GM18498 (cell line): ENCODE results near the gene SMAD2.
"Not testable (repeated sequence)": the region's sequence is repeated elsewhere in the genome, so short reads cannot be mapped to it uniquely, and the experiment has no call there.

Experiments
- ATAC-seq: cut with Tn5 transposase; IDR thresholded peaks from one replicate; pipeline ENCODE4 v1.9.1; 2021; ENCODE audit warnings: mild to moderate bottlenecking, moderate library complexity; ENCODE audit not compliant: unreplicated experiment

The SMAD2 gene

GRCh38 chr18:47799376-47799775, 131.1 kb downstream of the SMAD2 start:
- ATAC-seq = no peak

DNA sequence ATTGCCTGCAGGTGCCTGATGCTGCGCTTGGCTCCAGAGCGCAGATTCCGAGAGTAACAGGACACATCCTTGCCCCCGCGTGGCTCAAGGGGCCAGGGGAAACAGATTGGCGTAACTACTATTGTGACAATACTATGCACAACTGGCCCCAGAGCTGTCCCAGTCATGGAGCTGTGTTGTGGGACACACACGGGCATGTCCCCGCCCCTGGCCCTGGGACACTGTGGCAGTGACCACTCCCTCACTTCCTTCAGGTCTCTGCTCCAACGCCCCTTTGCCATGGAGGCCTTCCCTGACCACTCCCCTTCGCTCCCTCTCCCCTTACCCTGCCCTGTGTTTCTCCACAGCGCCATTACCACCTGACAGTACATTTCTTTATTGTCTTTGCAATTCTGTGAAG, 132.1 kb downstream of the SMAD2 start:
- no peak for ATAC-seq

DNA sequence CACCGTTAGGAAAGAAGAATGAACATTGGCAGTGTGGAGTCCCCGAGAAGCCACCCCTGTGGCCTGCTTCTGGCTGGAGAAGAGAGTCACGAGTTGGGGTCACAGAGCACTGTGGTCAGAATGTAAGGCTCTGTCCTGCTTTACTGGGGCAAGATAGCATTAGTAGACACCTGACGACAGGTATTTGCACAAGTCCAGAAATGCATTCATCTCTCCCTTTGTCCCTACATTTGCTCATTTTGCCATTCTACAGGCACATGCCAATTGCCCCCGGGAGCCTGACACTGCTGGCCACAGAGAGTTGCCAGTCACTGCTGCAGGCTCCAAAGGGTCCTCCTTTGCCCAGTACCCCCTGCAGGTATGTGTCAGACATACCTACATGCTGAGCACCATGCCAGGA, 133.3 kb downstream of the SMAD2 start:
- no peak for ATAC-seq

DNA sequence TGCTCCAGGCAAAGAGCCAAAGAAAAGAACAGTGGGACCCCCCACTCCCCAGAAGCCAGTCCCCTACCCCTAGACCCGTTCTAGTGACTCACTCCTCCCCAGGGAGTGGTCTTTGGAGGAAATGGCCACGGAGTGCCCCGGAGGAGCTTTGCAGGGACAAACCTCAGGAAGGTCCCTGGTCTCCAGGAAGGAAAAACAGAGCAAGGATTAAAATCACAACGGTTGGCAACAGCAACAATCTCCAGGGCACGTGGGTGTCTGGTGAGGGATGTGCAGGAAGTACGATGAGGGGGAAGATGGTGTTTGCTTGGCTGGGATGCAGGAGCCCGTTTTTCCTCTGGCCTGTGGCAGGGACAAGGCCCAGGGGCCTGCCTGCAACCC, 135.0 kb downstream of the SMAD2 start:
- ATAC-seq = no peak

DNA sequence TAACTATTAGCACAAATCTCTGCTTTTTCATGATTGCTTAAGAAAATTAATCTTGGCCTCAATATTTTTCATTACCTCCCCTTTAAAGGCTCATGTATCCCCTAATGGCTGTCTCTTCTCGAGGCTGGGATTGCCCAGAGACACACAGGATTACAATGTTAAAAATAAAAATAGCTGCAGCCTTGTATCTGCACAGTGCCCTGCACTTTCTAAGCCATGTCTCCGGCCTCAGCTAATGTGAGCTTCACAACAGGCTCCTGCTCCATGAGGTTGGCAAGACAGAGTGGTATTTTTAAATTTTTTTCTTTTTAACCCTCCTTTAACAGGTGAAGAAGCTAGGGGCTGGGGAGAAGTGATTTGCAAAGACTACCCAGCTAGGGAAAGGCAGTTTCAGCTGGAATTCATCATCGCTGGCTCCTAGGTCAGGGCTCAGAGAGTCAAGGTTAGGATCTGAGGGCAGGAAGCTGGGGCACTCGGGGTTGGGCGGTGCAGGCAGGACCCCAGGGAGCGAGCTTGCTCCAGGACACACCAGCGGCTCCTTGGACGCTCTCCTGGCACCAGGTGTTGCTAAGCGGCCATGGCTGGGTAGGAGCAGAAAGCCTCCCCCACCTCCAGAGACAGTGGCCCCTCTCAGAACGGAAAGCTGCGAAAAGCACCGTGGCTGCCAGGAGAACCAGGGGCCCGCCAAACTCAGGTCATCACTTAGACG, 135.6 kb downstream of the SMAD2 start:
- ATAC-seq = no peak

DNA sequence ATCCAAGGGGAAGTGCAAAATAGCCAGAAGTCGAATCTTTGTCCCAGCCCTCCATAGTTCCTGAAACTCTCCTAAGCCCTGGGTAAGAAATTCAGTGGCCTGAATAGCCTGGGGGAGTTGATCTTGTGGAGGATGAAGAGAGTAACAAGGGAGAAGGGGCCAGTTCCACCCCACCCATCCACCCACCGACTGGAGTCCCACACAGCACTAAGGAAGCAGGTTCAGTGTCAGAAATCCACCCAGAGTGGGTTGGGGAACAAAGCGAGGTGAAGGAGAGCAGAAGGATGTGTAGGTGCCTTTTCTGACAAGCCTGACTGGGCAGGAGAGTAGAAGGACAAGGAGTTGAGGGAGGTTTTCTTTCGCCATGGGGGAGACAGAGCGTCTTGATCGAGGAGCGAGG, 136.8 kb downstream of the SMAD2 start:
- ATAC-seq = no peak

DNA sequence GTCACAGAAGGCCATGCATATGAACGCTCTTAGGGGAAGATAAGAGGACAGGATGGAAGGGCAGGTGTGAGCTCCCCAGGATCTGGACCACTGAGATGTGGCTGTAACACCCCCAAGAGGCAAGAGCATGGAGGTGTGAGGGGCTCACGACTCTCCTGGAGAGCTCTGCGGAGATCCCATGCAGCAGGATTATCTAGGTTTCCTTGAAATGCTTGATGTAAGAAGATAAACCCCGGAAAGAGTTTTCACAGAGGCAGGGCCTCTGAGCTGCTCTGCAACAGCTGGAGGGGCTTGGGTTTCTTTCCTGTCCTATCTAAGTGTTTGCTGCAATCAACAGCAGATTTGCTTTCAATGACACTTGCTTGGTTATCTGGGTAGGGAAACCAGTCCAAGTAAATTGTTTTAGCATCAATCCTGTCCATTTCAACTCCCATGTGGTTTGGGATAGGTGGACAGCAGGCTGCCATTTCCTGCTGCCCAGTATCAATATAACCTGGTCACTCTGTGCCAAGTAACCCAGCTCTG, 138.9 kb downstream of the SMAD2 start:
- no peak for ATAC-seq

DNA sequence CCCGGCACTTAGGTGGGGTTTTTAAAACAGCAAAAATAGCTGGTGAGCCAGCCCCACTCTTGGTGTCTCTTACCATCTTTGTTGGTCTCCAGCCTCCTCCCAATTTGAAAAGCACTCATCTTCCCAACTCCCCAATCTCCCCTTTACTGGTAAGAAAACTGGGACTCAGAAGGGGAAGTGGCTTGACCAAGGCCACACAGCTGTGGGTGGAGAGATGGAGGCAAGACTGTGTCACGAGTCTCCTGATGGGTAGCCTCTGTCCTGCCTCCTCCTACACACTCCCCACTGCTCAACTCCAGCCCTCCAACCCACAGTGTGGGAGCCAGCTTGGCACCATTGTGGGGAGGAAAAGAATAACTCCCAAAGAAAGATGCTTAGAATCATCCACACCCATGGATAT, 140.4 kb downstream of the SMAD2 start:
- ATAC-seq = no peak

DNA sequence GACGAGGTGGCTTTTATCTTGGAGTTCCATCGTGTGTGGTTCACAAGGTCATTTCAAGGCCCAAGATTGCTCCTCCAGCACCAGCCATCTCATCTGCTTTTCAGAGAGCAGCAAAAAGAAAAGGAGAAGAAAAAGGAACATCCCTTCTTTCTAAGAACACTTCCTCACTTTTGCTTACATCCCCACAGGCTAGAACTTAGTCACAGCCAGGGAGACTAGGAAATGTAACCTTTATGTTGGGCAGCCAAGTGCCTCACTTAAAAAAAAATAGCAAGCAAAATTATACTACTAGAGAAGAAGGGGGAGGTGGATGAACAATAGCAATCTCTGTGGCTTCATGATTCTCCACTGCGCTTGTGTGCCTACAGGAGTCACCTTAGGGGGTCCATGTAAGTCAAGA, 141.8 kb downstream of the SMAD2 start:
- ATAC-seq = no peak

DNA sequence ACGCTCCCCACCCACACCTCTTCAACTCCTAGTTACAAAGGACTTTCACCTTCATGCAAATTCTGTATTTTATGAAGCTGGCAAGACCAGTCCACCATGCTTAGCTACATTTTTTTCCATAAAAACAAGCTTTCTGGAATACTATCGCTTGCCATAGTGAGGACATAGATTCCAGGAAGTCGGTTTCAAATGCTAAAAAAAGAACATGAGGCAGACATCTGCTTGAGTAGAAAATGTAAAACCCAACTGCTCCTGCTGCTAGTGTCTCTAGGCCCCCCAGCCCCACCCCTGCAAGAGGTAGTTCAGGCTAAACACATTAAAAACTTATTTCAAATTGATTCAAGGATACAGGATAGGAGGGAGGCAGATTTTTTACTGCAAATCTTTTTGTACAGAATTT, 148.9 kb downstream of the SMAD2 start:
- no peak for ATAC-seq

DNA sequence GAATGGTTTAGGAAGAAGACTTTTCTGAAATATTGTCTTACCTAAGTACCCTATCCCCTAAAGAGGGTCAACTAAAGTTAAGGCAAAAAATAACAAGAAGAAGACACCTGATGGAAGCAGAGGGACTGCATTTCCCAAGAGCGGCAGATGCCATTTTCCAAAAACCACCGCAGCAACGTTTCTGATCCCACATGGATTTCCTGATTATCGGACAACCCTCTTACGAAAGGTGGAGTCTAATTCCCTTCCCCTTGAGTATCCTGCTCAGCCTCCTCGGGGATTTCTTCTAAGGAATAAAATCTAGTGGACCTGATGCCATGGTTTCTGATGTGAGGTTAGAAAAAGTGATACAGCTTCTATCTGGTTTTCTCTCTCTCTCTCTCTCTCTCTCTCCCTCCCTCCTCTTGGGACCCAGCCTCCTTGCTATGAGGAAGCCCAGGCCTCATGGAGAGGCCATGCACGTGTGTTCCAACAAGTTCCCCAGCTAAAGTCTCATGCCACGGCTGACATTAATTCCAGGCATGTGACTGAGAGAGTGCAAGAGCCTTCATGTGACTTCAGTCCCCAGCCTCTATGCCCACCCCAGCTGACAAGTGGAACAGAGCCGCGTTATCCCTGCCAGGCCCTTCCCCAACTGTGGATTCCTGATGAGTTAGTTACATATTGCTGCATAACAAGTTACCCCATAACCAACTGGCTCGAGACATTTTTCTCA, 150.3 kb downstream of the SMAD2 start:
- no peak for ATAC-seq

GRCh38 chr18:47779381-47779780, 151.1 kb downstream of the SMAD2 start:
- ATAC-seq = no peak

- no peak for ATAC-seq
These were observed 152.8 kb downstream of the SMAD2 start for GRCh38 chr18:47777626-47778025.

DNA sequence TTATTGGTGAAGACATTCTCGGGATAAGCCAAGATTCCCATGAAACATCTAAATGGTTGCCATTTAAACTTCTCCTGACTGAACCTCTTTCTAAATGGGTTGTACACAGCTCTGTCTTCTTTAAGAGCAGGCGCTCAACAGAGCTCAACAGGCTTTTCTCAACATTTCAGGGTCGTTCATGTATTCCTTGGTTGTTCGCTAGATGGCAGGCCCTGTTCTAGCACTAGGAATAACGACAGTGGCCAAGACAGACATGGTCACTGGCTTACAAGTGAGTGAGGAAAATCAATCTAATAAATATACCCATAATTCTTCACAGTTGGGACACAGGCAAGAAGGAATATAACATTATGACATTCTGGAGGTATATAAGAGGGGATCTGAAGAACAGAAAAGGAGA, 154.5 kb downstream of the SMAD2 start:
- ATAC-seq = no peak

GRCh38 chr18:47773931-47774330, 156.5 kb downstream of the SMAD2 start:
- ATAC-seq = no peak

- ATAC-seq = peak; percentile 59
These were observed 157.8 kb downstream of the SMAD2 start for GRCh38 chr18:47772374-47773248.

- no peak for ATAC-seq
These were observed 158.5 kb downstream of the SMAD2 start for GRCh38 chr18:47771922-47772321.

DNA sequence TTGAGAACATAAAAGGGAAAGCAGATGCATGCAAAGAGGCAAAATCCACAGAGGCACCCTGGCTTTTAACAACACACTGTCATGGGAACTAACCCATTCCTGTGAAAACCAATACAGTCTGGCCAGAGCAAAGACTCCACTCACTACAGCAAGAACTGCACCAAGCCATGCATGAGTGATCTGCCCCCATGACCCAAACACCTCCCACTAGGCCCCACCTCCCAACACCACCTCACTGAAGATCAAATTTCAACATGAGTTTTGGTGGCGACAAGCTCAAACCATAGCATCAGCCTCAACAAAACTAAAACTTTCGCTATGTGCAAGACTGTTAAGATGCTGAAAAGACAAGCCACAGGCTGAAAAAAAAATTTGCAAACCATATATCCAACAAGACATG, 162.8 kb downstream of the SMAD2 start:
- no peak for ATAC-seq

- not testable (repeated sequence) for ATAC-seq
These were observed 163.3 kb downstream of the SMAD2 start for GRCh38 chr18:47767198-47767597.
